Mesothelial cell of epicardium (in vitro differentiated cells): ENCODE results near the gene PPP2R5D. TPM values are rescaled to one million over a fixed set of nuclear protein-coding genes. Genes with fewer than 3 reads are reported as not detected.

ENCODE experiments used
- DNase-seq, 2 experiments: peaks; one replicate each; pipeline ENCODE4 v3.0.0; 2021; ENCODE audit warnings: low spot score in 2 of 2; ENCODE audit not compliant: unreplicated experiment in 2 of 2
- H3K27ac Mint-ChIP-seq: 2 replicates; pipeline ENCODE4 v1.8.0; 2021; ENCODE audit warnings: mixed read lengths
- H3K27me3 Mint-ChIP-seq: 2 replicates; pipeline ENCODE4 v1.8.0; 2021; ENCODE audit warnings: low read depth, mixed read lengths
- H3K36me3 Mint-ChIP-seq: 2 replicates; pipeline ENCODE4 v1.8.0; 2021; ENCODE audit warnings: mixed read lengths
- H3K4me1 Mint-ChIP-seq: 2 replicates; pipeline ENCODE4 v1.8.0; 2021; ENCODE audit warnings: mixed read lengths
- H3K4me3 Mint-ChIP-seq: 2 replicates; pipeline ENCODE4 v1.8.0; 2021; ENCODE audit warnings: mild to moderate bottlenecking, moderate library complexity, mixed read lengths
- H3K9me3 Mint-ChIP-seq: 2 replicates; pipeline ENCODE4 v1.8.0; 2021; ENCODE audit warnings: mixed read lengths
- CTCF ChIP-seq: fragments of 200-600 bp; sonication (generic); IDR thresholded peaks from one replicate; pipeline ENCODE4 v1.5.0; 2021; ENCODE audit warnings: antibody characterized with exemption; ENCODE audit not compliant: unreplicated experiment
- total RNA-seq: library from RNA; stranded (reverse); gene quantifications from 3 replicates; pipeline ENCODE4 v1.2.1, GENCODE V29; 2021

Gene PPP2R5D
- total RNA-seq, 1 donor from 2014 or later = 46.2 TPM

GRCh38 chr6:43035495-43036194 lies 51.3 kb downstream of the PPP2R5D start:
- Mint-ChIP-seq H3K4me1 (no peaks in the 10 kb centered on the region), H3K27ac (no peak overlapping the region), H3K27me3 (no peaks in the 10 kb centered on the region), H3K9me3 (no peaks in the 10 kb centered on the region), H3K36me3 (peaks cover 50% of the 10 kb centered on the region), H3K4me3 (no peak overlapping the region)
- TF ChIP-seq CTCF = no peak
- DNase-seq = no peak

- Mint-ChIP-seq H3K4me1 (no peaks in the 10 kb centered on the region), H3K27ac (no peak overlapping the region), H3K9me3 (no peaks in the 10 kb centered on the region), H3K36me3 (peaks cover 52% of the 10 kb centered on the region), H3K4me3 (no peak overlapping the region), H3K27me3 (no peaks in the 10 kb centered on the region)
- no peak for TF ChIP-seq CTCF
- no peak for DNase-seq
Observed at GRCh38 chr6:43036712-43037111, 52.3 kb downstream of the PPP2R5D start.

GRCh38 chr6:43037197-43037596 lies 52.8 kb downstream of the PPP2R5D start:
- Mint-ChIP-seq H3K36me3 (peaks cover 50% of the 10 kb centered on the region), H3K27ac (no peak overlapping the region), H3K4me3 (no peak overlapping the region), H3K9me3 (no peaks in the 10 kb centered on the region), H3K27me3 (no peaks in the 10 kb centered on the region), H3K4me1 (no peaks in the 10 kb centered on the region)
- no peak for TF ChIP-seq CTCF
- no peak for DNase-seq

GRCh38 chr6:43037706-43038105 lies 53.3 kb downstream of the PPP2R5D start:
- no peaks in the 10 kb centered on the region for H3K9me3 Mint-ChIP-seq
- TF ChIP-seq CTCF = no peak
- H3K4me3 Mint-ChIP-seq = no peak overlapping the region
- H3K36me3 Mint-ChIP-seq = peaks cover 53% of the 10 kb centered on the region
- DNase-seq = no peak
- no peak overlapping the region for H3K27ac Mint-ChIP-seq
- no peaks in the 10 kb centered on the region for H3K27me3 Mint-ChIP-seq
- H3K4me1 Mint-ChIP-seq = no peaks in the 10 kb centered on the region

- TF ChIP-seq CTCF = no peak
- peaks cover 51% of the 10 kb centered on the region for H3K36me3 Mint-ChIP-seq
- no peaks in the 10 kb centered on the region for H3K9me3 Mint-ChIP-seq
- H3K27me3 Mint-ChIP-seq = no peaks in the 10 kb centered on the region
- no peak for DNase-seq
- H3K4me1 Mint-ChIP-seq = no peaks in the 10 kb centered on the region
- no peak overlapping the region for H3K4me3 Mint-ChIP-seq
- H3K27ac Mint-ChIP-seq = no peak overlapping the region
Observed at GRCh38 chr6:43038727-43039126, 54.4 kb downstream of the PPP2R5D start.
